AG04450 (cell line): Measurements from ENCODE around the gene EVA1A. TPM values are rescaled to one million over a fixed set of nuclear protein-coding genes. Genes with fewer than 3 reads are reported as not detected.

Source experiments
- CTCF ChIA-PET: fragments of 300-600, 350-600 bp; formaldehyde crosslinking; extraction: SDS; loops from one replicate; lab custom pipeline; 2022; ENCODE audit warnings: antibody characterized with exemption, inconsistent platforms; lab: Charles Lee
- POLR2A ChIA-PET: fragments of 350-600 bp; formaldehyde crosslinking; extraction: SDS; loops from one replicate; lab custom pipeline; 2021; ENCODE audit warnings: antibody characterized with exemption, inconsistent platforms; lab: Yijun Ruan, JAX
- DNase-seq: peaks from one replicate; pipeline ENCODE4 v3.0.0-alpha.2; 2011; ENCODE audit warnings: low read depth, low spot score
- H3K27ac ChIP-seq: one replicate; pipeline ENCODE4 v1.5.1; 2012; ENCODE audit warnings: low read depth, low read length, control low read depth
- H3K27me3 ChIP-seq: one replicate; pipeline ENCODE4 v1.6.0; 2012; ENCODE audit warnings: low read length; ENCODE audit not compliant: control insufficient read depth, insufficient read depth
- H3K4me3 ChIP-seq: 2 replicates; pipeline ENCODE4 v1.5.1; 2011; ENCODE audit warnings: mild to moderate bottlenecking, low read depth, low read length, control low read depth
- H3K9me3 ChIP-seq: 2 replicates; pipeline ENCODE4 v1.5.1; 2012; ENCODE audit warnings: low read length; ENCODE audit not compliant: control insufficient read depth, insufficient read depth
- CTCF ChIP-seq: IDR thresholded peaks from 2 replicates; pipeline ENCODE4 v1.5.1; 2011; ENCODE audit warnings: low read depth, low read length, control low read depth, inconsistent platforms
- polyA plus RNA-seq: library from polyadenylated mRNA; depleted of rRNA; stranded (reverse); fragments of >200 nt; gene quantifications from 2 replicates; pipeline ENCODE4 v1.2.3, GENCODE V29; 2011; rRNA removed
- small RNA-seq: library from RNA; depleted of rRNA; stranded (forward); fragments of <200 nt; gene quantifications from one replicate; pipeline ENCODE3, GENCODE V24; 2012; ENCODE audit warnings: low read depth; ENCODE audit not compliant: insufficient read length

The EVA1A gene
- polyA plus RNA-seq, 1 experiment = 22.8 TPM

- H3K27ac ChIP-seq = no peak overlapping the region
- ChIA-PET CTCF (no interaction called here), POLR2A (no interaction called here)
- no peak overlapping the region for H3K4me3 ChIP-seq
- DNase-seq = no peak
- TF ChIP-seq CTCF = no peak
- H3K9me3 ChIP-seq = peaks cover 6% of the 10 kb centered on the region
- H3K27me3 ChIP-seq = peaks cover 3% of the 10 kb centered on the region
These were observed 110.7 kb downstream of the EVA1A start for GRCh38 chr2:75450068-75450467.

- Histone ChIP-seq H3K9me3 (peaks cover 6% of the 10 kb centered on the region), H3K27me3 (no peaks in the 10 kb centered on the region), H3K27ac (no peak overlapping the region), H3K4me3 (no peak overlapping the region)
- CTCF ChIA-PET = interaction anchor here (1.1 kb wide), 1 partner anchor 18 kb away, joined by 3 read pairs; no protein-coding TSS in a partner anchor
- TF ChIP-seq CTCF = no peak
- POLR2A ChIA-PET = no interaction called here
- DNase-seq = no peak
These were observed 113.6 kb downstream of the EVA1A start for GRCh38 chr2:75447176-75447575.

Small RNA genes within 50 kb of the gene (small RNA-seq; reads per million reads assigned to genes)
- gene RF01233 = not detected

Other genes starting within 250 kb of the EVA1A start
- gene MRPL19, start 85.8 kb upstream of the EVA1A start, polyA plus RNA-seq = 39.4 and 59.1 TPM in 2 replicates
- gene GCFC2, start 150.0 kb upstream of the EVA1A start, polyA plus RNA-seq = 14.3 and 16.8 TPM in 2 replicates